ENCODE results near the gene GRIP1. TPM values are rescaled to one million over a fixed set of nuclear protein-coding genes. Genes with fewer than 3 reads are reported as not detected.

GRIP1 gene
- total RNA-seq, 3 donors from 2014 or later (not counting 1 experiment from before 2014, with no cell fraction given), result 1.3 to 3.6 (median 1.7) TPM

DNA sequence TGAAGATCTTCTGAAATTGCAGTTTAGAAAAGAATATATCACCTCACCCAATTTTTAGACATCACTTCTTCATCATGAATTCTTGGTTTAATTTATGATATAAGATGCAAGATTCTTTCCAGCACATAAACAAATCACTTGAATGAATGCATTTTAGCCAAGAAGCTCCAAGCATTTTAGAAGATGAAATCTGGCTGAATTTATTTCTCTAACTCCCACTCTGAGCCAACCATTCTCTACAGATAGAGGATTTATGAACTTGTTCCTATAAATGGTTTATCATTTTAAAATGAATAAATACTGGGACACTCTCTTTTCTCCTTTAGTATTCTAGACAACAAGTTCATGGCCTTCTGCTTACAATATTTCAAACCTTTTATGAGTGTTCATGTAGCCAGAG, 71.7 kb downstream of the GRIP1 start:
- no peak for DNase-seq
- no peaks in the 10 kb centered on the region for H3K4me1 ChIP-seq (ENCODE audit: control insufficient read depth, insufficient read depth, low read length)
- H3K27ac ChIP-seq (ENCODE audit: low read length), result no peak overlapping the region
- no peak overlapping the region for H3K4me3 ChIP-seq (ENCODE audit: low read length)
- ATAC-seq, result no peak
- H3K27me3 ChIP-seq (ENCODE audit: control insufficient read depth, insufficient read depth, low read length), result no peaks in the 10 kb centered on the region
- TF ChIP-seq, protein P1, sequence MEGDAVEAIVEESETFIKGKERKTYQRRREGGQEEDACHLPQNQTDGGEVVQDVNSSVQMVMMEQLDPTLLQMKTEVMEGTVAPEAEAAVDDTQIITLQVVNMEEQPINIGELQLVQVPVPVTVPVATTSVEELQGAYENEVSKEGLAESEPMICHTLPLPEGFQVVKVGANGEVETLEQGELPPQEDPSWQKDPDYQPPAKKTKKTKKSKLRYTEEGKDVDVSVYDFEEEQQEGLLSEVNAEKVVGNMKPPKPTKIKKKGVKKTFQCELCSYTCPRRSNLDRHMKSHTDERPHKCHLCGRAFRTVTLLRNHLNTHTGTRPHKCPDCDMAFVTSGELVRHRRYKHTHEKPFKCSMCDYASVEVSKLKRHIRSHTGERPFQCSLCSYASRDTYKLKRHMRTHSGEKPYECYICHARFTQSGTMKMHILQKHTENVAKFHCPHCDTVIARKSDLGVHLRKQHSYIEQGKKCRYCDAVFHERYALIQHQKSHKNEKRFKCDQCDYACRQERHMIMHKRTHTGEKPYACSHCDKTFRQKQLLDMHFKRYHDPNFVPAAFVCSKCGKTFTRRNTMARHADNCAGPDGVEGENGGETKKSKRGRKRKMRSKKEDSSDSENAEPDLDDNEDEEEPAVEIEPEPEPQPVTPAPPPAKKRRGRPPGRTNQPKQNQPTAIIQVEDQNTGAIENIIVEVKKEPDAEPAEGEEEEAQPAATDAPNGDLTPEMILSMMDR (IDR thresholded peaks at IDR 0.05), result no peak
- Mint-ChIP-seq H3K27me3 (ENCODE audit: low read depth in 2 of 2) (peaks cover 0 to 6% of the 10 kb centered on the region in 2 donors), H3K4me3 (no peak overlapping the region), H3K36me3 (no peaks in the 10 kb centered on the region), H3K9me3 (no peaks in the 10 kb centered on the region), H3K4me1 (no peaks in the 10 kb centered on the region), H3K27ac (no peak overlapping the region)
- no peaks in the 10 kb centered on the region for H3K9me3 ChIP-seq (ENCODE audit: control insufficient read depth, insufficient read depth, low read length)
- H3K36me3 ChIP-seq (ENCODE audit: control insufficient read depth, insufficient read depth, low read length), result no peaks in the 10 kb centered on the region
- intact Hi-C loops (cut with micrococcal nuclease), result no loop called here

DNA sequence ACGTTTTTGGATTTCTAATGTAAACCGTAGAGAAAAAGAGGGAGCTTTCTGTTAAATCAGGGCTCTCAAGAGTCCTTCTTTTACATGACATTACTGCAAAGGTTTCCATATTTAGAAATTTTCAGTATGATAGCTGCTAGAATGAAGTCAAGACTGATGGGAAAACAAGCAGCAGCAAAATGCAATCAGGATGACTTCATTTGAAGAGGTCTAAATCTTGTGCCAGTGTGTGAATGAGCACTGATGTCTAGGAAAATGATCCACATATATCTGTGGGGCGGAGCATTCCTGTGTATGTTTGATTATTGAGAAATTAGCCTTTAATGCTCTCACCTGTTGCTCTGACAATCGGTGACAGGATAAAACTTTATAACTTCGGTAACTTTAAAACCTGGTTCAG, 73.6 kb downstream of the GRIP1 start:
- no peak for ATAC-seq
- H3K27me3 Mint-ChIP-seq (ENCODE audit: low read depth in 2 of 2), result peaks cover 2 to 7% of the 10 kb centered on the region in 2 donors
- 93% methylated on average over 4 of the region's 5 CpGs for WGBS (ENCODE audit: insufficient coverage)
- no peak overlapping the region for H3K27ac Mint-ChIP-seq
- no peaks in the 10 kb centered on the region for H3K9me3 Mint-ChIP-seq
- no peaks in the 10 kb centered on the region for H3K36me3 Mint-ChIP-seq
- H3K36me3 ChIP-seq (ENCODE audit: control insufficient read depth, insufficient read depth, low read length), result no peaks in the 10 kb centered on the region
- no peaks in the 10 kb centered on the region for H3K4me1 Mint-ChIP-seq
- no peaks in the 10 kb centered on the region for H3K4me1 ChIP-seq (ENCODE audit: control insufficient read depth, insufficient read depth, low read length)
- intact Hi-C loops (cut with micrococcal nuclease), result no loop called here
- H3K4me3 Mint-ChIP-seq, result no peak overlapping the region
- no peaks in the 10 kb centered on the region for H3K27me3 ChIP-seq (ENCODE audit: control insufficient read depth, insufficient read depth, low read length)
- H3K4me3 ChIP-seq (ENCODE audit: low read length), result no peak overlapping the region
- DNase-seq, result no peak
- TF ChIP-seq, protein P1 (IDR thresholded peaks at IDR 0.05), result no peak
- no peak overlapping the region for H3K27ac ChIP-seq (ENCODE audit: low read length)
- H3K9me3 ChIP-seq (ENCODE audit: control insufficient read depth, insufficient read depth, low read length), result no peaks in the 10 kb centered on the region

DNA sequence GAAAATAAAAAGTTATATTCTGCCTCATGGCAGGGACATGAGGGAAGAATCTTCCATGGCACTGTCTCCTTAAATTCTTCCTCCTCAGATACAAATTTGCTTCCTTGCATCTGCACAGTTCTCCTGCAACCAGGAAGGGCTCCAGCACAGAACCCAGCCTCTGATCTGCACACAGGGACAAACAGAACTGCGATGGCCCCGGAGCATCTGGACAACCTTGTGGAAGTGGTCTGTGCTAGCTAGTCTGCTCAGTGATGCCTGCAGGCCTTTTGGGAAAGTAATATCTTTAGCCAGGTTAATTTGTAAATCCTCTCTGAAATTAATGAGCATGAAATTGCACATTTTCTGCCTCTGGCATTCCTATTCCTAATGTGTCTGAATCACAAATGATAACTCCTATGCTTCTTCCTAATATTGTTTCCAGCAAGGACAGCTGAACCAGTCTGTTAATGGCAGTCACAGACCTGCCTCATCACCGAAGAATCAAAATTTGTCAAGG, 74.8 kb downstream of the GRIP1 start:
- no peaks in the 10 kb centered on the region for H3K36me3 ChIP-seq (ENCODE audit: control insufficient read depth, insufficient read depth, low read length)
- no peaks in the 10 kb centered on the region for H3K9me3 Mint-ChIP-seq
- TF ChIP-seq, protein P1 (IDR thresholded peaks at IDR 0.05), result no peak
- H3K27ac ChIP-seq (ENCODE audit: low read length), result no peak overlapping the region
- no peaks in the 10 kb centered on the region for H3K4me1 Mint-ChIP-seq
- no peaks in the 10 kb centered on the region for H3K36me3 Mint-ChIP-seq
- no peaks in the 10 kb centered on the region for H3K4me1 ChIP-seq (ENCODE audit: control insufficient read depth, insufficient read depth, low read length)
- H3K4me3 ChIP-seq (ENCODE audit: low read length), result no peak overlapping the region
- H3K9me3 ChIP-seq (ENCODE audit: control insufficient read depth, insufficient read depth, low read length), result no peaks in the 10 kb centered on the region
- H3K27ac Mint-ChIP-seq, result no peak overlapping the region
- H3K4me3 Mint-ChIP-seq, result no peak overlapping the region
- peaks cover 2 to 7% of the 10 kb centered on the region in 2 donors for H3K27me3 Mint-ChIP-seq (ENCODE audit: low read depth in 2 of 2)
- 98% methylated on average over 3 of the region's 3 CpGs for WGBS (ENCODE audit: insufficient coverage)
- no peak for DNase-seq
- no peaks in the 10 kb centered on the region for H3K27me3 ChIP-seq (ENCODE audit: control insufficient read depth, insufficient read depth, low read length)
- ATAC-seq, result no peak
- intact Hi-C loops (cut with micrococcal nuclease), result no loop called here

DNA sequence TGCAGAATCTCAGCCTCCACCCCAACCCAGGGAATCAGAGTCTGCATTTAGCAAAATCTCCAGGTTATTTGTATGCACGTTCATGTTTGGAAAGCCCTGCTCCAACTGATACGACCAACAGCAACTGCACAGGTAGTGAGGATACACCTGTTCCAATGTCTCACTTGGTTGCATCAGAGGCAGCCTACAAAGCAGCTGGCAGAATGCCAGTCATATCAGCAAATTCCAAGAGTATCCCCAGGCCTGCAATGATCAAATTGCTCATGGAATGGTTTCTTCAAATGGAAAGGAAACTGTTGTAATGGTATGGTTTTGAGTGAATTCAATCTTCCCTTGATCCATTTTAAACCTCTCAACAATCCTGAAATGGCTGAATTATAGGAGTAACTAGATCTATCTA, 75.4 kb downstream of the GRIP1 start:
- no peaks in the 10 kb centered on the region for H3K4me1 Mint-ChIP-seq
- intact Hi-C loops (cut with micrococcal nuclease), result no loop called here
- no peak overlapping the region for H3K27ac Mint-ChIP-seq
- TF ChIP-seq, protein P1 (IDR thresholded peaks at IDR 0.05), result no peak
- H3K4me1 ChIP-seq (ENCODE audit: control insufficient read depth, insufficient read depth, low read length), result no peaks in the 10 kb centered on the region
- DNase-seq, result no peak
- WGBS (ENCODE audit: insufficient coverage), result 96% methylated on average over 2 of the region's 2 CpGs
- peaks cover 2 to 7% of the 10 kb centered on the region in 2 donors for H3K27me3 Mint-ChIP-seq (ENCODE audit: low read depth in 2 of 2)
- no peak overlapping the region for H3K27ac ChIP-seq (ENCODE audit: low read length)
- no peaks in the 10 kb centered on the region for H3K9me3 ChIP-seq (ENCODE audit: control insufficient read depth, insufficient read depth, low read length)
- no peaks in the 10 kb centered on the region for H3K36me3 Mint-ChIP-seq
- no peak overlapping the region for H3K4me3 ChIP-seq (ENCODE audit: low read length)
- ATAC-seq, result no peak
- no peaks in the 10 kb centered on the region for H3K9me3 Mint-ChIP-seq
- H3K27me3 ChIP-seq (ENCODE audit: control insufficient read depth, insufficient read depth, low read length), result no peaks in the 10 kb centered on the region
- H3K4me3 Mint-ChIP-seq, result no peak overlapping the region
- H3K36me3 ChIP-seq (ENCODE audit: control insufficient read depth, insufficient read depth, low read length), result no peaks in the 10 kb centered on the region

Measured in natural killer cell (primary cell).